SK-N-SH treated with all-trans-retinoic acid at 6 μM for 48 hours (cell line): ENCODE results near the gene FOXI2.

Experiments
- ATAC-seq: fragments of 200-7000 bp; cut with Tn5 transposase; 3 replicates; pipeline ENCODE4 v1.9.1; 2020; ENCODE audit warnings: mild to moderate bottlenecking, moderate library complexity
- ARNTL ChIP-seq: fragments of 450-650 bp; formaldehyde crosslinking; IDR thresholded peaks from 2 replicates; pipeline ENCODE4 v1.5.0; 2020; ENCODE audit warnings: low read depth, mild to moderate bottlenecking, moderate library complexity, borderline replicate concordance
- BACH2 ChIP-seq: fragments of 250-450 bp; sonication (Bioruptor Pico); IDR thresholded peaks from 2 replicates; pipeline ENCODE4 v1.9.0; 2021; ENCODE audit warnings: mild to moderate bottlenecking, borderline replicate concordance
- CSDC2 ChIP-seq: fragments of 250-450 bp; sonication (Bioruptor Pico); IDR thresholded peaks from 2 replicates; pipeline ENCODE4 v1.5.0; 2020; ENCODE audit warnings: mild to moderate bottlenecking, moderate library complexity
- CSRNP3 ChIP-seq: fragments of 250-450 bp; sonication (Bioruptor Pico); IDR thresholded peaks from 2 replicates; pipeline ENCODE4 v1.5.1; 2021; ENCODE audit warnings: mild to moderate bottlenecking, moderate library complexity
- ESRRG ChIP-seq: fragments of 250-450 bp; sonication (Bioruptor Pico); IDR thresholded peaks from 2 replicates; pipeline ENCODE4 v1.6.1; 2021; ENCODE audit warnings: mild to moderate bottlenecking
- GLIS3 ChIP-seq: fragments of 250-450 bp; sonication (Bioruptor Pico); IDR thresholded peaks from 2 replicates; pipeline ENCODE4 v1.5.0; 2020; ENCODE audit warnings: mild to moderate bottlenecking, moderate library complexity
- ISL1 ChIP-seq: fragments of 250-450 bp; sonication (Bioruptor Pico); IDR thresholded peaks from 2 replicates; pipeline ENCODE4 v2.1.2; 2022; ENCODE audit warnings: mild to moderate bottlenecking, moderate library complexity
- OSR1 ChIP-seq: fragments of 250-450 bp; sonication (Bioruptor Pico); IDR thresholded peaks from 2 replicates; pipeline ENCODE4 v1.8.0; 2022; ENCODE audit warnings: moderate library complexity, mild to moderate bottlenecking, inconsistent platforms
- PATZ1 ChIP-seq: fragments of 250-450 bp; sonication (Bioruptor Pico); IDR thresholded peaks from 2 replicates; pipeline ENCODE4 v1.8.0; 2020; ENCODE audit warnings: mild to moderate bottlenecking, moderate library complexity, borderline replicate concordance
- POU6F1 ChIP-seq: fragments of 250-450 bp; sonication (Bioruptor Pico); IDR thresholded peaks from 2 replicates; pipeline ENCODE4 v1.8.0; 2021; ENCODE audit warnings: low read depth, mild to moderate bottlenecking, moderate library complexity, borderline replicate concordance
- PPARA ChIP-seq: fragments of 250-450 bp; sonication (Bioruptor Pico); IDR thresholded peaks from 2 replicates; pipeline ENCODE4 v1.5.0; 2020; ENCODE audit warnings: mild to moderate bottlenecking, borderline replicate concordance
- RARB ChIP-seq: fragments of 250-450 bp; sonication (Bioruptor Pico); IDR thresholded peaks from 2 replicates; pipeline ENCODE4 v1.8.0; 2021; ENCODE audit warnings: mild to moderate bottlenecking, moderate library complexity
- SNAI2 ChIP-seq: fragments of 250-450 bp; sonication (Bioruptor Pico); IDR thresholded peaks from 2 replicates; pipeline ENCODE4 v1.5.0; 2020; ENCODE audit warnings: mild to moderate bottlenecking, moderate library complexity
- TCF4 ChIP-seq: fragments of 250-450 bp; sonication (Bioruptor Pico); IDR thresholded peaks from 2 replicates; pipeline ENCODE4 v1.8.0; 2021; ENCODE audit warnings: mild to moderate bottlenecking, moderate library complexity, borderline replicate concordance
- TOX ChIP-seq: fragments of 250-450 bp; sonication (Bioruptor Pico); IDR thresholded peaks from 2 replicates; pipeline ENCODE4 v1.8.0; 2021; ENCODE audit warnings: mild to moderate bottlenecking, moderate library complexity, borderline replicate concordance
- ZC3H10 ChIP-seq: fragments of 250-450 bp; sonication (Bioruptor Pico); IDR thresholded peaks from 2 replicates; pipeline ENCODE4 v1.5.1; 2021; ENCODE audit warnings: mild to moderate bottlenecking, moderate library complexity
- ZFP3 ChIP-seq: fragments of 250-450 bp; sonication (Bioruptor Pico); IDR thresholded peaks from 2 replicates; pipeline ENCODE4 v1.5.0; 2020; ENCODE audit warnings: mild to moderate bottlenecking, moderate library complexity
- ZFP30 ChIP-seq: fragments of 450-650 bp; formaldehyde crosslinking; IDR thresholded peaks from 2 replicates; pipeline ENCODE4 v1.5.0; 2022; ENCODE audit warnings: mild to moderate bottlenecking, moderate library complexity
- ZNF565 ChIP-seq: fragments of 450-650 bp; formaldehyde crosslinking; conservative IDR thresholded peaks from 2 replicates; pipeline ENCODE4 v1.5.0; 2020; ENCODE audit warnings: low read depth, mild to moderate bottlenecking, moderate library complexity
- ZNF70 ChIP-seq: fragments of 450-650 bp; formaldehyde crosslinking; IDR thresholded peaks from 2 replicates; pipeline ENCODE4 v1.5.0; 2020; ENCODE audit warnings: mild to moderate bottlenecking, moderate library complexity
- ZNF8 ChIP-seq: fragments of 450-650 bp; formaldehyde crosslinking; IDR thresholded peaks from 2 replicates; pipeline ENCODE4 v1.5.0; 2020; ENCODE audit warnings: mild to moderate bottlenecking, moderate library complexity
- TF ChIP-seq, protein P1 (sequence below): fragments of 250-450 bp; sonication (Bioruptor Pico); IDR thresholded peaks from 2 replicates; pipeline ENCODE4 v1.5.1; 2020; ENCODE audit warnings: low read depth, mild to moderate bottlenecking, moderate library complexity
- TF ChIP-seq, protein P2 (sequence below): fragments of 250-450 bp; sonication (Bioruptor Pico); IDR thresholded peaks from 2 replicates; pipeline ENCODE4 v1.5.0; 2020; ENCODE audit warnings: mild to moderate bottlenecking, moderate library complexity

FOXI2 gene

DNA sequence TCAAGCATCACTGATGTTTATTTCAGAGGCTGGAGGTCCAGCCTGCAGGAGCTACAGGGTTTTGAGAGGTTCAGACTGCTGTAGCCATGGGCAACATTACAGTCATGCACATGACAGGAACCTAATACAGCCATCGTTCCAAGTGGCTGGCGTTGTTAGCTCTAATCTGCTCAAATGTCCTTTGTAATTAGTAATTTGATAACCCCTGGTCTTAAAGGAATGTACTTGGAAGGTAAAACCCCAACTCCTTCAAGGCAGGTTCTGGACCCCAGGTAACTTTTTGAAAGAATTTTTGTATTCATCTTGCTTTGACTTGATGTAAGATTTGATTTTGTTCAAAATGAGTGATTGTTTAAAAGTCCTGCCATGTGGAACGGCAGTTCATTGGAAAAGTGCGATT is 34.7 kb upstream of the FOXI2 start:
- no peak for ATAC-seq
- TF ChIP-seq ZNF70 (CRISPR knock-in tag) = no peak
- no peak for TF ChIP-seq CSDC2 (CRISPR knock-in tag)
- TF ChIP-seq TOX = no peak
- no peak for TF ChIP-seq ZC3H10 (CRISPR knock-in tag)
- TF ChIP-seq TCF4 (CRISPR knock-in tag) = no peak
- no peak for TF ChIP-seq PPARA (CRISPR knock-in tag)
- no peak for TF ChIP-seq POU6F1 (CRISPR knock-in tag)
- TF ChIP-seq, protein P1, sequence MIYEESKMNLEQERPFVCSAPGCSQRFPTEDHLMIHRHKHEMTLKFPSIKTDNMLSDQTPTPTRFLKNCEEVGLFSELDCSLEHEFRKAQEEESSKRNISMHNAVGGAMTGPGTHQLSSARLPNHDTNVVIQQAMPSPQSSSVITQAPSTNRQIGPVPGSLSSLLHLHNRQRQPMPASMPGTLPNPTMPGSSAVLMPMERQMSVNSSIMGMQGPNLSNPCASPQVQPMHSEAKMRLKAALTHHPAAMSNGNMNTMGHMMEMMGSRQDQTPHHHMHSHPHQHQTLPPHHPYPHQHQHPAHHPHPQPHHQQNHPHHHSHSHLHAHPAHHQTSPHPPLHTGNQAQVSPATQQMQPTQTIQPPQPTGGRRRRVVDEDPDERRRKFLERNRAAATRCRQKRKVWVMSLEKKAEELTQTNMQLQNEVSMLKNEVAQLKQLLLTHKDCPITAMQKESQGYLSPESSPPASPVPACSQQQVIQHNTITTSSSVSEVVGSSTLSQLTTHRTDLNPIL (CRISPR knock-in tag) = no peak
- TF ChIP-seq ESRRG (CRISPR knock-in tag) = no peak
- TF ChIP-seq PATZ1 (CRISPR knock-in tag) = no peak
- TF ChIP-seq SNAI2 (CRISPR knock-in tag) = no peak
- TF ChIP-seq ZNF8 (CRISPR knock-in tag) = no peak
- no peak for TF ChIP-seq BACH2 (CRISPR knock-in tag)
- no peak for TF ChIP-seq RARB (CRISPR knock-in tag)
- no peak for TF ChIP-seq ZFP30 (CRISPR knock-in tag)
- TF ChIP-seq GLIS3 (CRISPR knock-in tag) = no peak
- no peak for TF ChIP-seq OSR1 (CRISPR knock-in tag)
- no peak for TF ChIP-seq ARNTL (CRISPR knock-in tag)

- no peak for ATAC-seq
- no peak for TF ChIP-seq ARNTL (CRISPR knock-in tag)
- TF ChIP-seq PPARA (CRISPR knock-in tag) = no peak
- TF ChIP-seq OSR1 (CRISPR knock-in tag) = no peak
- TF ChIP-seq ISL1 (CRISPR knock-in tag) = no peak
- no peak for TF ChIP-seq POU6F1 (CRISPR knock-in tag)
- no peak for TF ChIP-seq ZFP3 (CRISPR knock-in tag)
- no peak for TF ChIP-seq ZNF70 (CRISPR knock-in tag)
- TF ChIP-seq ZNF8 (CRISPR knock-in tag) = no peak
- no peak for TF ChIP-seq SNAI2 (CRISPR knock-in tag)
- TF ChIP-seq RARB (CRISPR knock-in tag) = no peak
- no peak for TF ChIP-seq ZC3H10 (CRISPR knock-in tag)
- TF ChIP-seq BACH2 (CRISPR knock-in tag) = no peak
- no peak for TF ChIP-seq ZFP30 (CRISPR knock-in tag)
- no peak for TF ChIP-seq TOX
- TF ChIP-seq CSDC2 (CRISPR knock-in tag) = no peak
- TF ChIP-seq TCF4 (CRISPR knock-in tag) = no peak
- TF ChIP-seq, all 23 proteins: peak for 0
Measured at GRCh38 chr10:127715249-127715648, 21.7 kb upstream of the FOXI2 start.

DNA sequence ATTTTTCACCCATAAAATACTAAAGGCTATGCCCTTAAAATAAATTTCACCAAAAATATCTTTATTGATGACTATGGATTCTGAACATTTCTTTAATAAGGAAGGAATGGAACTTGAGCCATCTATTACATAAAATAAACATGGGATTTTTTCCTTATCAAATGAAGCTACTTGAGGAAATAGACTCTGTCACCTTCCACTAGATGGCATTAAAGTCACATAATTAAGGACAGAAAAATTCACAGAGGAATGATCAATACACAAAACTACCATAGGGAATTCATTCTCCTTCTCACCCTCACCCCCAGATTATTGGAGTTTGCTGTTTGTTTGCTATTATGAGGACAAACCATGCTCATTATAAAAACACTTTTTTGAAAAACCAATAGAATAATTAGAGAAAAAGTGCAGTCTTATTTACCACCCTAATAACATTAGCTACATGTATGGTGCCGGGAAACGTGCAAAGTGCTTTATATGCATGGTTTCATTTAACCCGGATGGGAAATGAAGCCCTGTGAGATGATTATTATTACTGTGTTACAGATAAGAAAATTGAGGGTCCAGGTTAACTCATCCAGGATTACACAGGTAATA is 21.1 kb upstream of the FOXI2 start:
- ATAC-seq = no peak; the same call in 2 of the 3 replicates
- TF ChIP-seq SNAI2 (CRISPR knock-in tag) = no peak
- TF ChIP-seq ZNF565 = no peak
- no peak for TF ChIP-seq CSRNP3 (CRISPR knock-in tag)
- no peak for TF ChIP-seq GLIS3 (CRISPR knock-in tag)
- TF ChIP-seq POU6F1 (CRISPR knock-in tag) = no peak
- TF ChIP-seq, protein P2, sequence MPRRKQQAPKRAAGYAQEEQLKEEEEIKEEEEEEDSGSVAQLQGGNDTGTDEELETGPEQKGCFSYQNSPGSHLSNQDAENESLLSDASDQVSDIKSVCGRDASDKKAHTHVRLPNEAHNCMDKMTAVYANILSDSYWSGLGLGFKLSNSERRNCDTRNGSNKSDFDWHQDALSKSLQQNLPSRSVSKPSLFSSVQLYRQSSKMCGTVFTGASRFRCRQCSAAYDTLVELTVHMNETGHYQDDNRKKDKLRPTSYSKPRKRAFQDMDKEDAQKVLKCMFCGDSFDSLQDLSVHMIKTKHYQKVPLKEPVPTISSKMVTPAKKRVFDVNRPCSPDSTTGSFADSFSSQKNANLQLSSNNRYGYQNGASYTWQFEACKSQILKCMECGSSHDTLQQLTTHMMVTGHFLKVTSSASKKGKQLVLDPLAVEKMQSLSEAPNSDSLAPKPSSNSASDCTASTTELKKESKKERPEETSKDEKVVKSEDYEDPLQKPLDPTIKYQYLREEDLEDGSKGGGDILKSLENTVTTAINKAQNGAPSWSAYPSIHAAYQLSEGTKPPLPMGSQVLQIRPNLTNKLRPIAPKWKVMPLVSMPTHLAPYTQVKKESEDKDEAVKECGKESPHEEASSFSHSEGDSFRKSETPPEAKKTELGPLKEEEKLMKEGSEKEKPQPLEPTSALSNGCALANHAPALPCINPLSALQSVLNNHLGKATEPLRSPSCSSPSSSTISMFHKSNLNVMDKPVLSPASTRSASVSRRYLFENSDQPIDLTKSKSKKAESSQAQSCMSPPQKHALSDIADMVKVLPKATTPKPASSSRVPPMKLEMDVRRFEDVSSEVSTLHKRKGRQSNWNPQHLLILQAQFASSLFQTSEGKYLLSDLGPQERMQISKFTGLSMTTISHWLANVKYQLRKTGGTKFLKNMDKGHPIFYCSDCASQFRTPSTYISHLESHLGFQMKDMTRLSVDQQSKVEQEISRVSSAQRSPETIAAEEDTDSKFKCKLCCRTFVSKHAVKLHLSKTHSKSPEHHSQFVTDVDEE (CRISPR knock-in tag) = no peak
- no peak for TF ChIP-seq ZNF70 (CRISPR knock-in tag)
